GM12873 (cell line): Measurements from ENCODE around the gene TRIM5.

Experiments
- TF ChIP-seq, protein P1 (sequence below): IDR thresholded peaks from 2 replicates; pipeline ENCODE4 v1.5.1; 2012; ENCODE audit warnings: low read depth, mild to moderate bottlenecking, moderate library complexity, low read length, control low read depth; ENCODE audit not compliant: insufficient read depth; ENCODE audit errors: missing control alignments

Gene TRIM5

GRCh38 chr11:5626196-5626595, 58.7 kb downstream of the TRIM5 start:
- TF ChIP-seq, protein P1, sequence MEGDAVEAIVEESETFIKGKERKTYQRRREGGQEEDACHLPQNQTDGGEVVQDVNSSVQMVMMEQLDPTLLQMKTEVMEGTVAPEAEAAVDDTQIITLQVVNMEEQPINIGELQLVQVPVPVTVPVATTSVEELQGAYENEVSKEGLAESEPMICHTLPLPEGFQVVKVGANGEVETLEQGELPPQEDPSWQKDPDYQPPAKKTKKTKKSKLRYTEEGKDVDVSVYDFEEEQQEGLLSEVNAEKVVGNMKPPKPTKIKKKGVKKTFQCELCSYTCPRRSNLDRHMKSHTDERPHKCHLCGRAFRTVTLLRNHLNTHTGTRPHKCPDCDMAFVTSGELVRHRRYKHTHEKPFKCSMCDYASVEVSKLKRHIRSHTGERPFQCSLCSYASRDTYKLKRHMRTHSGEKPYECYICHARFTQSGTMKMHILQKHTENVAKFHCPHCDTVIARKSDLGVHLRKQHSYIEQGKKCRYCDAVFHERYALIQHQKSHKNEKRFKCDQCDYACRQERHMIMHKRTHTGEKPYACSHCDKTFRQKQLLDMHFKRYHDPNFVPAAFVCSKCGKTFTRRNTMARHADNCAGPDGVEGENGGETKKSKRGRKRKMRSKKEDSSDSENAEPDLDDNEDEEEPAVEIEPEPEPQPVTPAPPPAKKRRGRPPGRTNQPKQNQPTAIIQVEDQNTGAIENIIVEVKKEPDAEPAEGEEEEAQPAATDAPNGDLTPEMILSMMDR, result no peak

- TF ChIP-seq, protein P1, result no peak
Observed at GRCh38 chr11:5625281-5625680, 59.6 kb downstream of the TRIM5 start.

DNA sequence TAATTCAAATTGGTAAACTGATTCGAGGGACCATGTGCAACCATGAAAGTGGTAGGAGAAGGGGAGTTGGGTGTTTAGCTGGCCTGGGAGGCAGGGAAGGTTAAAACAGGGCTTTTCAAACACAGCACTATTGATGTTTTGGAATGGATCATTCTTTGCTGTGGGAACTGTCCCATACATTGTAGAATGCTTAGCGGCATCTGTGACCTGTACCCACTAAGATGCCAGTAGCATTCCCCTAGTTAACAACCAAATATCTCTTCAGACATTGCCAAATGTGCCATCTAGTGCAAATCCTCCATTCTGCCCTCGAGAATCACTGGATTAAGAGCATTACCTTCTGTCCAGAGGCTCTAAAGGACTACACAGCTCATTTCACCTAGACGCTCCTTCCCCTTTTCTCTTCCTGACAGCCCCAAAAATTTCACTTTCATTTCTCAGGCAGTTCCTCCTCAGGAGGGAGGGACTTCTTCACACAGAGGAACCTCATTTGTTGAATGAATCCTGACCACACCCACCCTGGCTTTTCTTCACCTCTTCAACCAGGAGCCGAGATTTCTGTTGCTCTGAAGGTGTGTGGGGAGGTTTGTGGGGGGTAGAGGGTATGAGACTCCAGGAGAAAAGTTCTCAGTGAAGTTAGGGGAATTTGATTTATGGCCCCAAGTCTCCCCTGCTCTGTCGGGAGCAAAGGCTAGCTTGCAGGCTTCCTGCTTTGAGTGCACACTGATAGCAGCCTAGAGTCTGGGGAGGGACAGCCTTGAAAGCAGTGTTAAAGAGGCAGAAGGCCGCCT, 60.2 kb downstream of the TRIM5 start, which contains the start of gene TRIM34:
TSS of gene TRIM34 (plus strand) at position 513 of the 791 bp plus-strand sequence. CDS start 7,331 bp downstream, outside the sequence.
- TF ChIP-seq, protein P1, result no peak

GRCh38 chr11:5622802-5623201, 62.1 kb downstream of the TRIM5 start:
- TF ChIP-seq, protein P1, result no peak

- TF ChIP-seq, protein P1, result no peak
Observed at GRCh38 chr11:5621580-5621979, 63.3 kb downstream of the TRIM5 start.

GRCh38 chr11:5620651-5621521, 64.0 kb downstream of the TRIM5 start:
- TF ChIP-seq, protein P1, result no peak

DNA sequence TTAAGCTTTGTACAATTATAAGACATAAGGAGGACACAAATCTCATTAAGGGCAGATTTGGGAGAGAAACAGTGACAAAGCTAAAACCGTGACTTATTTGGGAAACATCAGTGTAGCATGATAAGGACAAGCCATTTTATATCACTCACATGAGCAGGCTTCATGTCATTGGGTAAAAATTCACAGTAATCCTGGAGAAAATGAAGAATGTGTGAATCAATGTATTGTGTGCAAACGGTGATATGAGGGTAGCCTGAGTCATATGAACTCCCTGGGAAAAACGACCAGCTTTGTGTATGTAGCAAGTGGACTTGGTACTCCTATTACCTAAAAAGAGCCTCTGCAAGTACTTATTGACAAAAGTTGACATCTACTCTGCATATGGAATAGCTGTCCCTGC, 66.1 kb downstream of the TRIM5 start:
- TF ChIP-seq, protein P1, result no peak
